GM12872 (cell line): ENCODE measurements around the gene ENTHD1.
A peak's percentile ranks its signal among the peaks of the same experiment; 100 is the strongest.

Source experiments
- CTCF ChIP-seq: IDR thresholded peaks from 3 replicates; pipeline ENCODE4 v1.5.1; 2011; ENCODE audit warnings: low read depth, mild to moderate bottlenecking, low read length, moderate library complexity; ENCODE audit not compliant: insufficient read depth

ENTHD1 gene

GRCh38 chr22:39931251-39931650 is 37.7 kb upstream of the ENTHD1 start:
- TF ChIP-seq CTCF: no peak

DNA sequence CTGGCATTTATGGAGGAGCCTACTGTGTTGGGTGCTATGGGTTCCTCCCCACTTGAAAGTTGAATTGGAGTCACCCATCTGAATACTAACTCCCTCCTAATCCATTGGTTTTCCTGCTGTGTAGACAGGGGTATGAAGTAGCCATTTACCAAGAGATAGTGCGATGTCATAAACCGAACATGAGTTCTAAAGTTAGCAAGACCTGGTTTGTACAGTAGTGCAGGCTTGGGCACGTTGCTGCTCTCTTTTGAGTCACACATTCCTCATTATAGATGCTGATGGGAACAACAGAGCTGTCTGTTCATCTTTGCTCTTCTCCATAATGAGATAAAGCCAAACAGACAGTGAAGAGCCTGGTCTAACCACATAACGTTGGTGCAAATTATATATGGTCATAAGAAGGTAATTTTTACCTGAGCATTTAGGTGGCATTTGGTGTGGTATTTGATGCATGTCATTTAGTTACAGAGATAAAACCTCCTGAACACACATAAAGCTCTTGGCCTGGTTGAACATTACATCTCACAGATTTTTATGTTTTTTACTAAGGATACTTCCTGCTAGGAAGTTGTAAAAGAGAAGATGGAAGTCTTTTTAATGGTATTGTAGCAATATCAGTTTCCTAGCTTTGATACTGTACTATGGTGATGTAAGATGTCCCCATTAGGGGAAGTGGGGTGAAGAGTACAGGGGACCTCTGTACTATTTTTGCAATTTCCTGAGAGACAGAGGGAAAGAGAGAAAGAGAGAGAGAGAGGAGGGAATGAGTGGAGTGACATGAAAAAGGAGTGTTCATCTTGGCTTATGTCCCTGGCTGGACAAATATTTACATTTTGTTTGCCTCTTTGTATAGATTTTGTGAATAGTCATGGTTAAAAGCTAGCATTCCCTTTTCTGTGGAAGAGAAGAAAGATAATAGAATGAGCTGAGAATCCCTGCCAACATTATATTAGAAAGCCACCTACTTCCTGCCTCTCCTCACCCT is 35.3 kb upstream of the ENTHD1 start:
- no peak for TF ChIP-seq CTCF

DNA sequence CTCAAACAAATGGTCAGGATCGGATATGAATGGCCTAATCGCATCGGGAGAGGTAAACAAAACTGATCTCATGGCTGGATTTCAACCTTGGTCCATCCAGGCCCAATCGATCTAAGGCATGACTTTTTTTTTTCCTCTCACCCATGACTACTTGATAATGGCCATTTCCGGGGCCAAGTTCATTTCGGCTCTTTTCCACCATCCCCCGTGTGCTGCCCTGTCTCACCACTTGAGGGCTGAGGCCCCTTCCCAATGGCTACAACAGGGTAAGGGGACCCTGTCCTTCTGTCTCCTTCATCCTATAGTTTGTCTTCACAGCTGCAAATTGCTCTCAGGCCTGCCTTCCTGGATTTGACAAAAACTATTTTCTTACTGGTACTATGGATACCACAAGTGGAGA is 34.0 kb upstream of the ENTHD1 start:
- peak; percentile 32; the same call in 2 of the 3 replicates for TF ChIP-seq CTCF

DNA sequence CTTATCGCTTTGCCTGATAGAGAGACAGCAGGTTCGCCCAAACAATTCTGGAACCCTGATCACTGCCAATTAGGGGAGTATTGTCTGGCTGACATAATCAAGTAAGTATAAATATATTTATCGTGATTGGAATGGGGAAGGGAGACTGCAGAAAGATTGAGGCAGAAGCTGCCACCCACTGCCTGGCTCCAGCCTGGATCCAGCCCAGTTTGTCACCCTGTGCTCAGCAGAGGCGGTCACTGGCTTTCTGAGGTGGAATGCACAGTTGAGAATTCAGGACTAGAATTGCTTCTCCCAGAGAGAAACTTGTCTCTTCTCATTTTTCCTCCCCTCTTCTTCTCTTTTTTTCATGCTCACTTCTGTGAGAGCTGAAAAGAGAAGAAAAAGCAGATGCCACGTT is 33.2 kb upstream of the ENTHD1 start:
- TF ChIP-seq CTCF: no peak

DNA sequence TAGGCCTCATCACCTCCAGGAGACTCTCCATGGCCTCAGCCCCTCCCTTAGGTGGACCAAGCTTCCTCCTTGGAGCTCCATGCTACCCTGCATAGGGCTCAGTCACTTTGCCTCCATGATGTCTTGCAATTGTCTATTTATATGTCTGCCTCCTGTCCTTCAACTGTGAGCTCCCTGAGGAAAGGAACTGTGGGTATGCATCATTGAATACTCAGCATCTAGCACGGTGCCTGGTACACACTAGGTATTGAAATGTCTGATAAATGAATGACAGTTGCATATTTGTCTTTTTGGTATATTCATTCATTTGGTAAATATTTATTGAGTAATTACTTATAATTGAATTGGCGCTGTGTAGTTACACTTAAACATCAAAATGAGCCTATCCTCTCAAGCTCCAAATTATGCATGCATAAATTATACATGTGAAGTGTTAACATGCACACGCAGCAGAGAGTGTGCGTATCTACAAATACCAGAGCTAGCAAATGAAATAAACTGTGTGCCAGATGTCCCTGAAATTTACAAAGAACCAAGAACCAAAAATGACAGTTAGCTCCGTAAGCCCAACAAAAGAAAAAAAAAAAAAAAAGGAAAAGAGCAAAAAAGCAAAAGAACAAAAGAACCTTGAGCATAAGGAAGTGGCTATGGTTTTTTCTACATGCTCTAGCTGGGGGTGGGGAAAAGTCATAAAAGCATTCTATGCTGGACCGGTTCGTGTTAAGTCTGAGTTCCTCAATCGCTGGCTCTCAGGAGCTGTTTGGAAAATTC is 32.5 kb upstream of the ENTHD1 start:
- no peak for TF ChIP-seq CTCF

GRCh38 chr22:39925273-39925672 is 31.7 kb upstream of the ENTHD1 start:
- TF ChIP-seq CTCF: no peak

DNA sequence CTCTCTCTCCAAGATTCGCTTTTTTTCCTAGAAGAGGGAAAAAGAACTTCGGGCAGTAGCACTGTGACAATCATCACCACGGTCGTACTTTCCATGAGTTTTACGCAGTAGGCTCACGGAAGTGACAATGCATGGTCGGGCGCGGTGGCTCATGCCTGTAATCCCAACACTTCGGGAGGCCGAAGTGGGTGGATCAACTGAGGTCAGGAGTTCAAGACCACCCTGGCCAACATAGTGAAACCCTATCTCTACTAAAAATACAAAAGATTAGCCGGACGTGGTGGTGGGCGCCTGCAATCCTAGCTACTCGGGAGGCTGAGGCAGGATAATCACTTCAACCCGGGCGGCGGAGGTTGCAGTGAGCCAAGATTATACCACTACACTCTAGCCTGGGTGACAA is 30.7 kb upstream of the ENTHD1 start:
- TF ChIP-seq CTCF: no peak
